SK-N-MC (cell line): ENCODE data around the gene KLHDC4.

ENCODE experiments used
- EZH2 ChIP-seq: fragments of 200-600 bp; sonication (generic); IDR thresholded peaks from one replicate; pipeline ENCODE4 v1.6.1; 2017; ENCODE audit warnings: antibody characterized with exemption
- POLR2AphosphoS5 ChIP-seq: IDR thresholded peaks from 2 replicates; pipeline ENCODE4 v1.6.1; 2012; ENCODE audit warnings: mild to moderate bottlenecking, low read depth, low read length, borderline replicate concordance

GRCh38 chr16:87744750-87745514, 20.9 kb downstream of the KLHDC4 start:
- TF ChIP-seq POLR2AphosphoS5 (no peak), EZH2 (no peak)
